Measurements from ENCODE around the gene TOMM6.

Gene TOMM6

DNA sequence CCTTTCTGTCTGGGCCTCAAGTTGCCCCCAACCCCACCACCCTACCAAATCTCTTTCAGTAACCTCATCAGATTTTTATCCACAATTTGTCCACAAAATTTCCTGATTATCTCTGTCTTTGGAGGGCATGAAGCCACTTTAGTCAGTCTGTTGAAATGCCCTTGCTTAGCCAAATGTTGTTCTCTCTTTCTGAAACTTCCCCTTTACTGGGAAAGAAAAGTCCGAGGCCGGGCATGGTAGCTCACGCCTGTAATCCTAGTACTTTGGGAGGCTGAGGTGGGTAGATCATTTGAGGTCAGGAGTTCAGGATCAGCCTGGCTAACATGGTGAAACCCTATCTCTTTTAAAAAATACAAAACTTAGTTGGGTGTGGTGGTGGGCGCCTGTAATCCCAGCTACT is 33.8 kb downstream of the TOMM6 start:
- DNase-seq (ENCODE audit: low read depth in 2 of 2) = no peak
- no peak for TF ChIP-seq CTCF (IDR thresholded peaks at IDR 0.05; ENCODE audit: low read depth, low read length)
- H3K4me3 ChIP-seq (replicated peaks in 1 of 2; ENCODE audit: low read depth in 2 of 2, low read length in 2 of 2) = no peak overlapping the region

DNA sequence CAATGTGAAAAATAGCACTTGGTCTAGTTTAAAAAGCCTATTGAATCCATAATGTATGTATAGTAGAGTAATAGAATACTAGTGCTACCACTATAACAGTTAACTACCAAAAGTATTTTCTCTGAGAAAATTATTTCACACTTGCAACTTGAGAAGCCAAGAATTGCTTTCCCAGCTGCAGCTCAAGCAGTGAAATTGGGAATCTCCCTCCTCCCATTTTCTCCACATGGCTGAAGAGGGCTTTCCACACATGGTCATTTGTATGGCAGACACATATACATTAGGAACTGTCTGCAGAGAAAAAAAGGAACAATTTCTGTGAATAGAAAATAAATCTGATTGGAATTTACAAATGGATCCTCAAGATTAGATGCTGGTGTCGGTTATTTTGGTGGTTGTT is 34.5 kb downstream of the TOMM6 start:
- no peak for DNase-seq (ENCODE audit: low read depth in 2 of 2)
- no peak for TF ChIP-seq CTCF (IDR thresholded peaks at IDR 0.05; ENCODE audit: low read depth, low read length)
- no peak overlapping the region for H3K4me3 ChIP-seq (replicated peaks in 1 of 2; ENCODE audit: low read depth in 2 of 2, low read length in 2 of 2)

- no peak for TF ChIP-seq CTCF (IDR thresholded peaks at IDR 0.05; ENCODE audit: low read depth, low read length)
- no peak overlapping the region for H3K4me3 ChIP-seq (replicated peaks in 1 of 2; ENCODE audit: low read depth in 2 of 2, low read length in 2 of 2)
- no peak for DNase-seq (ENCODE audit: low read depth in 2 of 2)
Observed at GRCh38 chr6:41823178-41823577, 35.7 kb downstream of the TOMM6 start.

- TF ChIP-seq CTCF (IDR thresholded peaks at IDR 0.05; ENCODE audit: low read depth, low read length) = no peak
- peak; percentile 22 to 70 for DNase-seq (ENCODE audit: low read depth in 2 of 2)
- no peak overlapping the region for H3K4me3 ChIP-seq (replicated peaks in 1 of 2; ENCODE audit: low read depth in 2 of 2, low read length in 2 of 2)
Observed at GRCh38 chr6:41824571-41825569, 37.4 kb downstream of the TOMM6 start.

DNA sequence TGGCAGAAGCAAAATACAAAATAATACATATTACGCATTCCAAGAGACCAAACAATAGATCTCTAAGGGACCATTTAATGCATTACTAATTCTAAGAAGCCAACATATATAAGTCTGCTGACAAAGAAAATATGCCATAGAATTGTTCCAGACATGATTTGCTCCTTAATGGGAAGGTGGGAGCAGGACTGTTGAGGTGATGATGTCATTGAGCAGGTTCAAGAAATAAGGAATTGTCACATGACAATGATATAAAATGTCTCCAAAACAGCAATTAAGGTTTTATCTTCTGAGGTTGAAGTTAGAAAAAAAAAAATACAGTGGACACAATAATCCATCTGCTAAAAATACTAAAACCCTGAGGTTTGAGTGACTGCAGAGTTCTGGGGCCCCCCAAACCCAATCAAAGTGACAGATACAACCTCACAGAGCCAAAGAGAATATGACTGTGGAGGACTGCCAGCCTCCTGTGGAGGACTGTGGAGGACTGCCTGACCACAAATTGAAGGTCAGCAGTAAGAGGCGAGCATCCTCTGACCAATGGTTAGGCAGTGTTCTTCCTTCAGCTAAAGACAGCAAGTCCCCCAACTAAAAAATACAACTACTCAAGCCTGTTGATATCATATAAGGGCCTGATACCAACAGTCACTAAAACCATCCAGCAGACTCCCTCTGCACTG is 39.0 kb downstream of the TOMM6 start:
- no peak for TF ChIP-seq CTCF (IDR thresholded peaks at IDR 0.05; ENCODE audit: low read depth, low read length)
- DNase-seq (ENCODE audit: low read depth in 2 of 2) = no peak
- H3K4me3 ChIP-seq (replicated peaks in 1 of 2; ENCODE audit: low read depth in 2 of 2, low read length in 2 of 2) = no peak overlapping the region

- DNase-seq (ENCODE audit: low read depth in 2 of 2) = no peak
- TF ChIP-seq CTCF (IDR thresholded peaks at IDR 0.05; ENCODE audit: low read depth, low read length) = no peak
Observed at GRCh38 chr6:41832263-41832662, 44.8 kb downstream of the TOMM6 start.

More at GRCh38 chr6:41832263-41832662, 44.8 kb downstream of the TOMM6 start:
- no peak overlapping the region for H3K4me3 ChIP-seq (replicated peaks in 1 of 2; ENCODE audit: low read depth in 2 of 2, low read length in 2 of 2)
